Lower lobe of right lung (tissue), 2 donors: ENCODE results near the gene KRT32. TPM values are rescaled to one million over a fixed set of nuclear protein-coding genes. Genes with fewer than 3 reads are reported as not detected.
A peak's percentile ranks its signal among the peaks of the same experiment; 100 is the strongest.

Experiments
- ATAC-seq, 2 donors: fragments of 200-7000 bp; cut with Tn5 transposase; one replicate each; pipeline ENCODE4 v1.9.1; 2020 to 2022; ENCODE audit warnings: mild to moderate bottlenecking in 2 of 2, moderate library complexity in 2 of 2
- DNase-seq: peaks from one replicate; pipeline ENCODE4 v3.0.0-alpha.2; 2020
- H3K27ac ChIP-seq: fragments of 200-600 bp; one replicate; pipeline ENCODE4 v1.8.0; 2022
- H3K27me3 ChIP-seq: fragments of 200-600 bp; one replicate; pipeline ENCODE4 v1.8.0; 2022; ENCODE audit warnings: low read depth
- H3K36me3 ChIP-seq: fragments of 200-600 bp; one replicate; pipeline ENCODE4 v1.8.0; 2022; ENCODE audit warnings: mild to moderate bottlenecking
- H3K4me1 ChIP-seq: fragments of 200-600 bp; one replicate; pipeline ENCODE4 v1.8.0; 2022
- H3K4me3 ChIP-seq: fragments of 200-600 bp; one replicate; pipeline ENCODE4 v1.8.0; 2022; ENCODE audit warnings: mild to moderate bottlenecking
- H3K9me3 ChIP-seq: fragments of 200-600 bp; one replicate; pipeline ENCODE4 v1.8.0; 2022
- CTCF ChIP-seq: fragments of 200-600 bp; IDR thresholded peaks from one replicate; pipeline ENCODE4 v1.8.0; 2022; ENCODE audit warnings: antibody characterized with exemption, mild to moderate bottlenecking
- intact Hi-C: fragments of 100-400 bp; cut with DNase I; formaldehyde crosslinking; loops from one replicate; pipeline ENCODE4 v1.11.0; 2022
- total RNA-seq: library from RNA; stranded (reverse); fragmentation: NEBNext Ultra II Directional; extraction: Animal tissue kit (Norgen Biotek cat#: 25700); gene quantifications from one replicate; pipeline ENCODE4 v1.2.1, GENCODE V29; 2021
- donor health status: DM: no; HTN: yes; CAD: no; lungs with severe emphysema.

The KRT32 gene
- total RNA-seq, 1 donor from 2014 or later = not detected

GRCh38 chr17:41498276-41498675 lies 31.1 kb upstream of the KRT32 start:
- no peaks in the 10 kb centered on the region for H3K36me3 ChIP-seq
- H3K27ac ChIP-seq = peak overlapping the region; percentile 67
- ATAC-seq (peak; percentile 42 to 55), DNase-seq (no peak)
- intact Hi-C loops = no loop called here
- H3K9me3 ChIP-seq = no peaks in the 10 kb centered on the region
- peaks cover 11% of the 10 kb centered on the region for H3K4me1 ChIP-seq
- H3K4me3 ChIP-seq = no peak overlapping the region
- H3K27me3 ChIP-seq = no peaks in the 10 kb centered on the region
- no peak for TF ChIP-seq CTCF

- Histone ChIP-seq H3K27ac (peak overlapping the region; percentile 67), H3K36me3 (no peaks in the 10 kb centered on the region), H3K9me3 (no peaks in the 10 kb centered on the region), H3K4me1 (peaks cover 20% of the 10 kb centered on the region), H3K4me3 (peak overlapping the region; percentile 25), H3K27me3 (no peaks in the 10 kb centered on the region)
- peak; percentile 79 for TF ChIP-seq CTCF
- intact Hi-C loops = no loop called here
- DNase-seq (peak; percentile 90), ATAC-seq (peak; percentile 96 to 97)
Measured at GRCh38 chr17:41496803-41497484, 29.8 kb upstream of the KRT32 start.

- H3K4me1 ChIP-seq = peaks cover 20% of the 10 kb centered on the region
- intact Hi-C loops = no loop called here
- ATAC-seq = no peak
- H3K36me3 ChIP-seq = no peaks in the 10 kb centered on the region
- no peaks in the 10 kb centered on the region for H3K27me3 ChIP-seq
- no peak overlapping the region for H3K27ac ChIP-seq
- DNase-seq = peak; percentile 8
- H3K9me3 ChIP-seq = no peaks in the 10 kb centered on the region
- H3K4me3 ChIP-seq = no peak overlapping the region
- no peak for TF ChIP-seq CTCF
Measured at GRCh38 chr17:41494524-41494923, 27.3 kb upstream of the KRT32 start.

- Histone ChIP-seq H3K4me3 (no peak overlapping the region), H3K27ac (peak overlapping the region; percentile 13), H3K9me3 (no peaks in the 10 kb centered on the region), H3K27me3 (no peaks in the 10 kb centered on the region), H3K4me1 (peaks cover 14% of the 10 kb centered on the region), H3K36me3 (no peaks in the 10 kb centered on the region)
- TF ChIP-seq CTCF = no peak
- intact Hi-C loops = no loop called here
- DNase-seq (no peak), ATAC-seq (no peak)
Measured at GRCh38 chr17:41492771-41493170, 25.6 kb upstream of the KRT32 start.

GRCh38 chr17:41492351-41492750 lies 25.2 kb upstream of the KRT32 start:
- Histone ChIP-seq H3K36me3 (no peaks in the 10 kb centered on the region), H3K4me1 (peaks cover 10% of the 10 kb centered on the region), H3K4me3 (no peak overlapping the region), H3K27ac (peak overlapping the region; percentile 13), H3K27me3 (no peaks in the 10 kb centered on the region), H3K9me3 (no peaks in the 10 kb centered on the region)
- intact Hi-C loops = no loop called here
- ATAC-seq (peak in 1 of 2 donors; percentile 20), DNase-seq (no peak)
- TF ChIP-seq CTCF = no peak
